Adrenal gland (tissue), 5 donors: ENCODE measurements around the gene ADGRB2.

Experiments
- CTCF ChIP-seq, 6 experiments: fragments of 450-650 bp in 4 of 6; fragments of 200-600 bp in 2 of 6; sonication (generic) in 1 of 6; IDR thresholded peaks; 1 replicate in 5 of 6; 2 replicates in 1 of 6; pipeline versions ENCODE4 v1.5.1 to v1.8.0; 2016 to 2021; ENCODE audit warnings: antibody characterized with exemption in 6 of 6, mild to moderate bottlenecking in 2 of 6, moderate library complexity in 1 of 6
- POLR2A ChIP-seq, 2 donors: fragments of 450-650 bp; IDR thresholded peaks; one replicate each; pipeline ENCODE4 v1.6.1; 2017; ENCODE audit warnings: antibody characterized with exemption in 2 of 2, mild to moderate bottlenecking in 2 of 2, moderate library complexity in 1 of 2
- donor health status: DM: no; HTN: no; CAD: no.

DNA sequence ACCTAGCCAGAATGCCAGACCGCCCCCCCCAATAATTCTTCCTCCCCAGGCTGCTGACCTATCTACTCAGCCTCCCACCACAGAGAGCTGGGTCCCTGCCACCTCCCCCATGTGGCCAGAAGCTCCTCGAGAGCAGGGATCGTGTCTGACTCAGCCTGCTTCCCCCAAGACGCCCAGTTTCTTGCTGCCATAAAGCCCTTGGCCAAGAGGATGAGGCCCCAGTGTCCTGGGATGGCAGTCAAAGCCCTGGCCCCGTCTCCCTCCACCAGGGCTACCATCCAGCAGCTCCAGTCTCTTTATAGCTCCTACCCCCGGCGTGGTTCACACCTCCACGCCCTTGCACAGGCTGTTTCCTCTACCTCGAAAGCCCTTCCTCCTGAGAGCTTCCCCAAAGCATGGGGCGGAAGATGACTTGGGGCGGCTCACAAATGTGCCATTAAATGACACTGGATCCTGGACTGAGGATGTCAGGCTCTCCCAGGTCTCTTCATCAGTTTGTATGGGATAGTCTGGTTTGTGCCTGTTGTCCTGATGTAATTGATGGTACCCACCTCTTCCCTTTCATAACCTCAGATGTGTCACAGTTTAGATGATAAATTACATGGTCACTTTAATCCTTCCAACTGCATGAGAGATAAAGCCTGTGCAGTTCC is 13.2 kb downstream of the ADGRB2 start:
- no peak for TF ChIP-seq CTCF (IDR thresholded peaks at IDR 0.05)
- TF ChIP-seq POLR2A (IDR thresholded peaks at IDR 0.05) = no peak
